A673 (cell line): ENCODE measurements around the gene STK32A. TPM values are rescaled to one million over a fixed set of nuclear protein-coding genes. Genes with fewer than 3 reads are reported as not detected.

Source experiments
- BruUV-seq: library from RNA; stranded (reverse); fragments of 400-500 nt; replicated peaks from 2 replicates; lab custom pipeline; 2021; lab: Mats Ljungman, UMichigan
- CTCF ChIA-PET: fragments of 300-600 bp; sonication (Branson Sonifier 250); formaldehyde crosslinking; loops from one replicate; lab custom pipeline; 2022; ENCODE audit warnings: antibody characterized with exemption; lab: Charles Lee
- POLR2A ChIA-PET: fragments of 300-600 bp; sonication (Branson Sonifier 250); formaldehyde crosslinking; loops from one replicate; lab custom pipeline; 2022; ENCODE audit warnings: antibody characterized with exemption; ENCODE audit not compliant: low non-redundant PET; lab: Charles Lee
- DNase-seq: peaks from one replicate; pipeline ENCODE4 v3.0.0-alpha.2; 2015; ENCODE audit warnings: low spot score
- H3K27ac ChIP-seq: fragments of 200-600 bp; sonication (generic); 2 replicates; pipeline ENCODE4 v1.5.1; 2016; ENCODE audit warnings: mixed run types, low read depth, mild to moderate bottlenecking, mixed read lengths, antibody characterized with exemption, low read length; ENCODE audit not compliant: poor library complexity, severe bottlenecking
- H3K27me3 ChIP-seq: fragments of 200-600 bp; sonication (generic); replicated peaks from 2 replicates; pipeline ENCODE4 v1.6.1; 2017; ENCODE audit warnings: mixed run types, low read depth, mild to moderate bottlenecking, mixed read lengths, antibody characterized with exemption, low read length; ENCODE audit not compliant: insufficient read depth, poor library complexity
- H3K36me3 ChIP-seq: fragments of 200-600 bp; sonication (generic); 2 replicates; pipeline ENCODE4 v1.6.1; 2016; ENCODE audit warnings: mixed run types, mild to moderate bottlenecking, mixed read lengths, antibody characterized with exemption, low read length; ENCODE audit not compliant: insufficient read depth, poor library complexity, severe bottlenecking
- H3K4me1 ChIP-seq: fragments of 200-600 bp; sonication (generic); 2 replicates; pipeline ENCODE4 v1.6.1; 2017; ENCODE audit warnings: mixed run types, mild to moderate bottlenecking, mixed read lengths, antibody characterized with exemption, low read length; ENCODE audit not compliant: insufficient read depth, poor library complexity, severe bottlenecking
- H3K4me3 ChIP-seq: fragments of 200-600 bp; sonication (generic); 2 replicates; pipeline ENCODE4 v1.5.1; 2016; ENCODE audit warnings: low read depth, mixed run types, mild to moderate bottlenecking, mixed read lengths, low read length; ENCODE audit not compliant: poor library complexity, severe bottlenecking
- H3K9me3 ChIP-seq: fragments of 200-600 bp; sonication (generic); 2 replicates; pipeline ENCODE4 v1.6.1; 2016; ENCODE audit warnings: mixed run types, low read depth, mild to moderate bottlenecking, mixed read lengths, antibody characterized with exemption, low read length; ENCODE audit not compliant: poor library complexity, severe bottlenecking
- EZH2 ChIP-seq: fragments of 200-600 bp; sonication (generic); IDR thresholded peaks from 2 replicates; pipeline ENCODE4 v1.6.1; 2017; ENCODE audit warnings: borderline replicate concordance, low read depth, mild to moderate bottlenecking, mixed read lengths, antibody characterized with exemption, low read length; ENCODE audit not compliant: poor library complexity, severe bottlenecking
- intact Hi-C: fragments of 100-400 bp; cut with micrococcal nuclease; formaldehyde crosslinking; loops from one replicate; pipeline ENCODE4 v1.10.0; 2022; ENCODE audit not compliant: unreplicated experiment
- total RNA-seq: library from RNA; stranded (reverse); gene quantifications from 2 replicates; pipeline ENCODE4 v1.2.3, GENCODE V29; 2021
- TF ChIP-seq, protein P1 (sequence below): fragments of 300-800, 200-600 bp; sonication (generic); conservative IDR thresholded peaks from 2 replicates; pipeline ENCODE4 v1.5.1; 2017; ENCODE audit warnings: low read depth, mild to moderate bottlenecking, antibody characterized with exemption, low read length, moderate library complexity, mixed read lengths

Gene STK32A
- total RNA-seq, 1 experiment from 2014 or later: not detected

DNA sequence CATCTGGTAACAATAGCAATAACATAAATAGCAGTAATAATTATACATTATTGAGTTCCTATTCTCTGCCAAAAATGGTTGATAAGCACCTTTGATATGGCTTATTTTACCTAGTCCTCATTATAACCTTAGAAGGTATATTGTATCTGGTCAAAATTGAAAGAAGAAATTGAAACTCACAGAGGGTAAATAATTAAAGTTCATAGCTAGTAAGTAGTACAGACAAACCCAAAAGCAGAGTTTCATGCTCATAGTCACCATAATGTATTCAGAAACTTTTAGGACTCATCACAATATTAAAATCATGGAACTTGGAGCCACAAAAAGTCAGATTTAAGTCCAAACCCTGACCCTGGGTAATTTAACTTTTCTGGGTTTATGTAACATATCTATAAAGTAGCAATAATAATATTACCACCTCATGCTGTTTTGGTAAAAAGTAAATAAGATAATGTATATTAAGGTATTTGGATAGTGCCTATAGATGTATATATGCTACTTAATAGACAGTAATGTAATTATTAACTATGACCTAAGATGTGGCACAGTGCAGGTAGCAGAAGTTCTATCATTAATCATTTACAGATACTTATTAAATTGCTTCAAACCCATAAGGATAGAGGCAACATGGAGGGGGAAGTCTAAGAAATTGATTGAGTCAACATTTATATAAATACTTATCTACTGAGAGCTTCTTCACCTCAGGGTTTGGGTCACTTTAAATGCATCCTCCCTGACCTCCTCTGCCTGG, 32.4 kb downstream of the STK32A start:
- TF ChIP-seq, protein P1, sequence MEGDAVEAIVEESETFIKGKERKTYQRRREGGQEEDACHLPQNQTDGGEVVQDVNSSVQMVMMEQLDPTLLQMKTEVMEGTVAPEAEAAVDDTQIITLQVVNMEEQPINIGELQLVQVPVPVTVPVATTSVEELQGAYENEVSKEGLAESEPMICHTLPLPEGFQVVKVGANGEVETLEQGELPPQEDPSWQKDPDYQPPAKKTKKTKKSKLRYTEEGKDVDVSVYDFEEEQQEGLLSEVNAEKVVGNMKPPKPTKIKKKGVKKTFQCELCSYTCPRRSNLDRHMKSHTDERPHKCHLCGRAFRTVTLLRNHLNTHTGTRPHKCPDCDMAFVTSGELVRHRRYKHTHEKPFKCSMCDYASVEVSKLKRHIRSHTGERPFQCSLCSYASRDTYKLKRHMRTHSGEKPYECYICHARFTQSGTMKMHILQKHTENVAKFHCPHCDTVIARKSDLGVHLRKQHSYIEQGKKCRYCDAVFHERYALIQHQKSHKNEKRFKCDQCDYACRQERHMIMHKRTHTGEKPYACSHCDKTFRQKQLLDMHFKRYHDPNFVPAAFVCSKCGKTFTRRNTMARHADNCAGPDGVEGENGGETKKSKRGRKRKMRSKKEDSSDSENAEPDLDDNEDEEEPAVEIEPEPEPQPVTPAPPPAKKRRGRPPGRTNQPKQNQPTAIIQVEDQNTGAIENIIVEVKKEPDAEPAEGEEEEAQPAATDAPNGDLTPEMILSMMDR: no peak
- no peak for TF ChIP-seq EZH2
- H3K4me1 ChIP-seq: no peaks in the 10 kb centered on the region
- BruUV-seq: no TSS peak
- peaks cover 53% of the 10 kb centered on the region for H3K27me3 ChIP-seq
- DNase-seq: no peak
- no peaks in the 10 kb centered on the region for H3K36me3 ChIP-seq
- H3K27ac ChIP-seq: no peak overlapping the region
- CTCF ChIA-PET: no interaction called here
- intact Hi-C loops: no loop called here
- H3K4me3 ChIP-seq: no peak overlapping the region
- H3K9me3 ChIP-seq: no peaks in the 10 kb centered on the region
- POLR2A ChIA-PET: no interaction called here

DNA sequence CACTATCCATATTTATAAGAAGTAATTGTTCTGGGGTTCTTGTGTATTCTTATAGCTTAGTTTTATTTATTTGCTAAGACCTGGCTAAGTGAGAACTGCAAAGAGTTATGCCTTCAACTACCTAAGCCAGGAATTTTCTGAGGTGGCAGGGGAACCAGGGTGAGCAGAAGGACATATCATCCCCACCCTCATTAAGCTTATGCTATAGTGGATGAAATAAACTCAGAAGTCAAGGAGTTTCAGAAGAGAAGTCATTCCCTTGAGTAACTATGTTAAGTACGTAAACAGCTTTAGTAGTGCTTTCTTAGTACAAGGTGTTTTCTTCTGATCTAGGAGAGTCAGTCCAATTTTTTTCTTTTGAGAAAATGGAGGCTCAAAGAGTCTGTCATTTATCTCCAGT, 41.7 kb downstream of the STK32A start:
- peaks cover 49% of the 10 kb centered on the region for H3K27me3 ChIP-seq
- no TSS peak for BruUV-seq
- no peak overlapping the region for H3K27ac ChIP-seq
- H3K4me3 ChIP-seq: no peak overlapping the region
- intact Hi-C loops: no loop called here
- H3K9me3 ChIP-seq: no peaks in the 10 kb centered on the region
- TF ChIP-seq, protein P1: no peak
- TF ChIP-seq EZH2: no peak
- H3K4me1 ChIP-seq: no peaks in the 10 kb centered on the region
- POLR2A ChIA-PET: no interaction called here
- H3K36me3 ChIP-seq: no peaks in the 10 kb centered on the region
- CTCF ChIA-PET: no interaction called here
- no peak for DNase-seq

DNA sequence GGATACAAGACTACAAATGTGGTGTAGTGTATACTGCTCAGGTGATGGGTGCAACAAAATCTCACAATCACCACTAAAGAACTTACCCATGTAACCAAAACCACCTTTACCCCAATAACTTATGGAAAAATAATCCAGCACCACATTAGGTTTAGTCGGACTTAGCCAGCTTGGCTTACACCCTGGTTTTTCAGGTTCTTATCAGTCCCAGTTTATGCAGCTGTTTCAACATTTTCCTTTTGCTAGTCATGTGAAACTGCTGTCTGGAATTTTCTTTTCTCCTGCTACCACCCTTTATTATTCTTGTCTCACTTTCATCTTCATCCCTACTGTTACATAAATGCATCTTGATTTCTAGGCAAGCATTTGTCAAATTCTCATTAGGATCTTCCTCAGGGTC, 51.5 kb downstream of the STK32A start:
- no TSS peak for BruUV-seq
- DNase-seq: no peak
- CTCF ChIA-PET: interaction anchor here (0.6 kb wide), 1 partner anchor 556 kb away, joined by 3 read pairs; no protein-coding TSS in a partner anchor
- intact Hi-C loops: no loop called here
- POLR2A ChIA-PET: no interaction called here
- no peak for TF ChIP-seq EZH2
- TF ChIP-seq, protein P1: no peak
- Histone ChIP-seq H3K36me3 (no peaks in the 10 kb centered on the region), H3K4me1 (no peaks in the 10 kb centered on the region), H3K4me3 (no peak overlapping the region), H3K9me3 (no peaks in the 10 kb centered on the region), H3K27me3 (no peaks in the 10 kb centered on the region), H3K27ac (no peak overlapping the region)
